Esophagus muscularis mucosa (tissue), 4 donors: ENCODE measurements around the gene CKS2.

Experiments used
- CTCF ChIP-seq, 3 experiments: fragments of 200-600 bp in 2 of 3; fragments of 450-650 bp in 1 of 3; sonication (generic) in 2 of 3; IDR thresholded peaks; one replicate each; pipeline ENCODE4 v1.5.1; 2017 to 2019; ENCODE audit warnings: antibody characterized with exemption in 3 of 3, mild to moderate bottlenecking in 2 of 3, moderate library complexity in 1 of 3
- EP300 ChIP-seq: sonication (generic); formaldehyde crosslinking; IDR thresholded peaks from one replicate; pipeline ENCODE4 v1.6.1; 2017; ENCODE audit warnings: antibody characterized with exemption
- POLR2A ChIP-seq: fragments of 450-650 bp; IDR thresholded peaks from one replicate; pipeline ENCODE4 v1.6.1; 2017; ENCODE audit warnings: antibody characterized with exemption, moderate library complexity, mild to moderate bottlenecking, low read depth
- POLR2AphosphoS5 ChIP-seq, 2 donors: sonication (generic); formaldehyde crosslinking; IDR thresholded peaks; one replicate each; pipeline ENCODE4 v1.6.1; 2017; ENCODE audit warnings: antibody characterized with exemption in 2 of 2

- TF ChIP-seq EP300 (no peak), POLR2A (no peak), CTCF (IDR thresholded peaks at IDR 0.05) (no peak), POLR2AphosphoS5 (IDR thresholded peaks at IDR 0.05) (no peak)
Measured at GRCh38 chr9:89305868-89306267, 5.1 kb upstream of the CKS2 start.
